Right lobe of liver (tissue), 6 donors: Measurements from ENCODE around the gene C6orf120. TPM values are rescaled to one million over a fixed set of nuclear protein-coding genes. Genes with fewer than 3 reads are reported as not detected.

Experiments
- ATAC-seq, 4 donors: fragments of 200-7000 bp; cut with Tn5 transposase; one replicate each; pipeline ENCODE4 v1.9.1; 2020; ENCODE audit warnings: mild to moderate bottlenecking in 4 of 4, moderate library complexity in 4 of 4
- DNase-seq, 3 donors: peaks; one replicate each; pipeline ENCODE4 v3.0.0-alpha.2; 2020
- H3K27ac ChIP-seq, 3 donors: fragments of 200-600 bp; one replicate each; pipeline ENCODE4 v1.8.0; 2022
- H3K27me3 ChIP-seq, 2 donors: fragments of 200-600 bp; one replicate each; pipeline ENCODE4 v1.8.0; 2022
- H3K36me3 ChIP-seq, 4 donors: fragments of 200-600 bp; sonication (generic) in 1 of 4; one replicate each; pipeline versions ENCODE4 v1.5.1 to v1.8.0; 2017 to 2022; ENCODE audit warnings: control low read depth in 1 of 4
- H3K4me1 ChIP-seq, 4 donors: fragments of 200-600 bp; sonication (generic) in 1 of 4; one replicate each; pipeline versions ENCODE4 v1.5.1 to v1.8.0; 2017 to 2022; ENCODE audit warnings: control low read depth in 1 of 4
- H3K4me3 ChIP-seq, 3 donors: fragments of 200-600 bp; one replicate each; pipeline ENCODE4 v1.8.0; 2022
- H3K9me3 ChIP-seq, 4 donors: fragments of 200-600 bp; sonication (generic) in 1 of 4; one replicate each; pipeline versions ENCODE4 v1.5.1 to v1.8.0; 2017 to 2022; ENCODE audit warnings: control low read depth in 1 of 4
- POLR2A ChIP-seq: fragments of 450-650 bp; IDR thresholded peaks from one replicate; pipeline ENCODE4 v1.6.1; 2017; ENCODE audit warnings: antibody characterized with exemption, mild to moderate bottlenecking
- WGBS: methylation state at CpG from one replicate; pipeline ENCODE4 v1.1.6; 2018; ENCODE audit warnings: low coverage, low lambda C conversion rate; ENCODE audit not compliant: insufficient coverage; ENCODE audit errors: missing lambda C conversion rate; 5-methylcytosine and 5-hydroxymethylcytosine counted together
- intact Hi-C, 2 donors: fragments of 100-400 bp; cut with DNase I; formaldehyde crosslinking; loops; one replicate each; pipeline versions ENCODE4 v1.11.2 to v1.14.1; 2022
- total RNA-seq, 6 experiments: library from RNA; depleted of rRNA in 2 of 6; stranded (reverse); fragments of >200 nt in 2 of 6; fragmentation: NEBNext Ultra II Directional in 3 of 6; extraction: Animal tissue kit (Norgen Biotek cat#: 25700) in 3 of 6; gene quantifications; one replicate each; pipeline versions ENCODE4 v1.1.0 to v1.2.4, GENCODE V29; 2016 to 2023
- TF ChIP-seq, protein P1 (sequence below), 4 donors: fragments of 200-600 bp in 3 of 4; fragments of 450-650 bp in 1 of 4; IDR thresholded peaks; one replicate each; pipeline versions ENCODE4 v1.5.1 to v1.8.0; 2016 to 2022; ENCODE audit warnings: antibody characterized with exemption in 4 of 4, mild to moderate bottlenecking in 2 of 4
- donor health status: DM: no; HTN: yes; CAD: no.
- donor health status: DM: no; HTN: no; CAD: no.
- donor health status: DM: no; HTN: no; CAD: no.
- donor health status: DM: no; HTN: yes; CAD: no.
- donor health status: DM: no; HTN: yes; CAD: no.

C6orf120 gene
- total RNA-seq, 6 experiments from 2014 or later, result 17.2 to 38.2 (median 22.6) TPM

DNA sequence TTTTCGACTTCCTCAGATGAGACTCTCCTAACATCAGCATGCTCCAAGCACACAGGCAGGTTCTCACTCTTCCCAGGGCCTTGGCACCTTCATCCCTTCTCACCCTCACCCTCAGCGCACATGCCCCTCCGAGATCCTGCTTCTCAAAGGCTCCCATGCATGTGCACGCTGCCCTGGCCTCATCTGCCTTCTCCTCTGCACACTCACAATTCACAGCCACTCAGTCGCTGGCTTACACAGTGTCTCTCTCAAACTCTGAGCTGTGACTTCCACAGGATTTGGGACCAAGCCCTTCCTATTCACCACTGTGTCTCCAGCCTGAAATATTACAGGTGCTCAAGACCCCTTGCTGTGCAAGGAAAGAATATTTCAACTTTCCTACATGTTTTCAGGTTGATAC lies 30.4 kb upstream of the C6orf120 start:
- H3K36me3 ChIP-seq, result peaks cover 0 to 8% (median 5%) of the 10 kb centered on the region in 4 donors
- no peak overlapping the region for H3K27ac ChIP-seq
- intact Hi-C loops, result no loop called here
- H3K9me3 ChIP-seq, result no peaks in the 10 kb centered on the region
- 93% methylated on average over 5 of the region's 5 CpGs for WGBS
- ATAC-seq (no peak), DNase-seq (no peak)
- no peak for TF ChIP-seq POLR2A
- TF ChIP-seq, protein P1, sequence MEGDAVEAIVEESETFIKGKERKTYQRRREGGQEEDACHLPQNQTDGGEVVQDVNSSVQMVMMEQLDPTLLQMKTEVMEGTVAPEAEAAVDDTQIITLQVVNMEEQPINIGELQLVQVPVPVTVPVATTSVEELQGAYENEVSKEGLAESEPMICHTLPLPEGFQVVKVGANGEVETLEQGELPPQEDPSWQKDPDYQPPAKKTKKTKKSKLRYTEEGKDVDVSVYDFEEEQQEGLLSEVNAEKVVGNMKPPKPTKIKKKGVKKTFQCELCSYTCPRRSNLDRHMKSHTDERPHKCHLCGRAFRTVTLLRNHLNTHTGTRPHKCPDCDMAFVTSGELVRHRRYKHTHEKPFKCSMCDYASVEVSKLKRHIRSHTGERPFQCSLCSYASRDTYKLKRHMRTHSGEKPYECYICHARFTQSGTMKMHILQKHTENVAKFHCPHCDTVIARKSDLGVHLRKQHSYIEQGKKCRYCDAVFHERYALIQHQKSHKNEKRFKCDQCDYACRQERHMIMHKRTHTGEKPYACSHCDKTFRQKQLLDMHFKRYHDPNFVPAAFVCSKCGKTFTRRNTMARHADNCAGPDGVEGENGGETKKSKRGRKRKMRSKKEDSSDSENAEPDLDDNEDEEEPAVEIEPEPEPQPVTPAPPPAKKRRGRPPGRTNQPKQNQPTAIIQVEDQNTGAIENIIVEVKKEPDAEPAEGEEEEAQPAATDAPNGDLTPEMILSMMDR (IDR thresholded peaks at IDR 0.05), result no peak
- no peaks in the 10 kb centered on the region for H3K27me3 ChIP-seq
- H3K4me1 ChIP-seq, result no peaks in the 10 kb centered on the region
- H3K4me3 ChIP-seq, result no peak overlapping the region

DNA sequence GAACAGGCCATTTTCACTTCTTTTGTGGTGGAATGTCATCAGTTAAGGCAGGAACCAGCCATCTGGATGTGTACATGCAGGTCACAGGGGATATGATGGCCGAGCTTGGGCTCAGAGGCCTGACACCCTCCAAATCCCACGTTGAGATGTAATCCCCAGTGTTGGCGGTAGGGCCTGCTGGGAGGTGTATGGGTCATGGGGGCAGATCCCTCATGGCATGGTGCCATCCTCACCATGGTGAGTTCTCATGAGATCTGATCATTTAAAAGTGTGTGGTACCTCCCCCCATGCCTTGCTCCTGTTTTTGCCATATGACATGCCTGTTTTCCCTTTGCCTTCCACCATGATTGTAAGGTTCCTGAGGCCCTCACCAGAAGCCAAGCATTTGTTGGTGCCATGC lies 26.9 kb upstream of the C6orf120 start:
- H3K4me1 ChIP-seq, result peaks cover 0 to 8% (median 0%) of the 10 kb centered on the region in 4 donors
- no peak overlapping the region for H3K27ac ChIP-seq
- no peak for TF ChIP-seq POLR2A
- TF ChIP-seq, protein P1 (IDR thresholded peaks at IDR 0.05), result no peak
- intact Hi-C loops, result no loop called here
- 100% methylated on average over 1 of the region's 3 CpGs for WGBS
- H3K27me3 ChIP-seq, result no peaks in the 10 kb centered on the region
- DNase-seq (no peak), ATAC-seq (no peak)
- no peak overlapping the region for H3K4me3 ChIP-seq
- no peaks in the 10 kb centered on the region for H3K9me3 ChIP-seq
- H3K36me3 ChIP-seq, result peaks cover 0 to 6% (median 2%) of the 10 kb centered on the region in 4 donors

DNA sequence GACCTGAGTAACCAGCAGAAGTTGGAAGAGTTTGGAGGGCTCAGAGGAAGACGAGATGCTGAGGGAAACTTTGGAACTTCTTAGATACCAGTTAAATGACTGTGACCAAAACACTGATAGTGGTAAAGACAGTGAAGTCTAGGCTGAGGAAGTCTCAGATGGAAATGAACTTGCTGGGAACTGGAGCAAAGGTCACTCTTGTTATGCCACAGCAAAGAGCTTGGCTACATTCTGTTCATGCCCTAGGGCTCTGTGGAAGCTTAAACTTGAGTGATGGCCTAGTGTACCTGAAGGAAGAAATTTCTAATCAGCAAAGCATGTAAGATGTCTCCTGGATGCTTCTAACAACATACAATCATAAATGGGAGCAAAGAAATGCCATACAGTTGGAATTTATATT lies 24.8 kb upstream of the C6orf120 start:
- 83% methylated on average over 1 of the region's 1 CpG for WGBS
- ATAC-seq, result peak; percentile 43 to 59 (median 48)
- H3K36me3 ChIP-seq, result no peaks in the 10 kb centered on the region
- H3K4me3 ChIP-seq, result no peak overlapping the region
- peaks cover 0 to 8% (median 0%) of the 10 kb centered on the region in 4 donors for H3K4me1 ChIP-seq
- DNase-seq, result no peak
- no peaks in the 10 kb centered on the region for H3K27me3 ChIP-seq
- H3K9me3 ChIP-seq, result no peaks in the 10 kb centered on the region
- TF ChIP-seq, protein P1 (IDR thresholded peaks at IDR 0.05), result no peak
- no peak for TF ChIP-seq POLR2A
- H3K27ac ChIP-seq, result no peak overlapping the region
- intact Hi-C loops, result no loop called here

DNA sequence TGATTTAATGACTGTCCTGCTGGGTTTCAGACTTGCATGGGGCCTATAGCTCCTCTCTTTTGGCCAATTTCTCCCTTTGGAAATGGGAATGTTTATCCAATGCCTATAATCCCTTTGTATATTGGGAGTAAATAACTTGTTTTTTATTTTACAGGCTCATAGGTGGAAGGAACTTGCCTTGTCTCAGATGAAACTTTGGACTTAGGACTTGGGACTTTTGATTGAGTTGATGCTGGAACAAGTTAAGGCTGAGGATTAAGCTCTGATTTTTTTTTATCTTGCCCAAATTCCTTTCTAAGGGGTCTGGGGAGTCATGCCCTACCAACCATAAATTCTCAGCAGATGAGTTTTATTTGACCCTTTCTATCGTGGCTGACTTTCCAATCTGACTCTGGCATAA lies 23.6 kb upstream of the C6orf120 start:
- no peak overlapping the region for H3K4me3 ChIP-seq
- DNase-seq (no peak), ATAC-seq (peak in 1 of 4 donors; percentile 47)
- H3K36me3 ChIP-seq, result no peaks in the 10 kb centered on the region
- TF ChIP-seq POLR2A, result no peak
- TF ChIP-seq, protein P1 (IDR thresholded peaks at IDR 0.05), result no peak
- H3K27me3 ChIP-seq, result no peaks in the 10 kb centered on the region
- no peaks in the 10 kb centered on the region for H3K9me3 ChIP-seq
- H3K4me1 ChIP-seq, result peaks cover 0 to 8% (median 0%) of the 10 kb centered on the region in 4 donors
- intact Hi-C loops, result no loop called here
- peak overlapping the region in 1 of 3 donors; percentile 13 for H3K27ac ChIP-seq
- WGBS, result 67% methylated on average over 1 of the region's 1 CpG

DNA sequence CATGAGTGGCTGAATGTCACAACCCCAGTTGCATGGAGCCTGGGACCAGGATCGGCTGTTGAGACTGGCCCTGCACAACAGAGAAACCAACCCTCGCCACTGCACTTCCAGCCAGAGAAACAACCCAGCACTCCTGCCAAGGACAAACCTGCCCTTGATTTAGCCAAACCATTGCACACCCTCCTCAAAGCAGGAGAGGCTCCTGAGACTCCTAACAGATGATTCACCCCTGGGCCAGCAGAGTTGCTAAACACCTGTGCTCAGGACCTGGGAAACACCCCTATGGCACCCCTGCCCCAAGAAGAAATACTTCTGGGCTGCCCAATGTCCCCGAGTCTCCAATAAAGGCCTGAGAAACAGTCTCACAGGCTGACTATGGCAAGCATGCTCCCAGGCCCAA lies 17.9 kb upstream of the C6orf120 start:
- intact Hi-C loops, result no loop called here
- no peak for ATAC-seq
- Histone ChIP-seq H3K4me1 (no peaks in the 10 kb centered on the region), H3K9me3 (peaks cover 0 to 6% (median 1%) of the 10 kb centered on the region in 4 donors), H3K27ac (no peak overlapping the region), H3K4me3 (no peak overlapping the region), H3K27me3 (no peaks in the 10 kb centered on the region), H3K36me3 (peaks cover 0 to 5% (median 0%) of the 10 kb centered on the region in 4 donors)
- no peak for TF ChIP-seq POLR2A
- TF ChIP-seq, protein P1 (IDR thresholded peaks at IDR 0.05), result no peak
- 83% methylated on average over 1 of the region's 3 CpGs for WGBS
- no peak for DNase-seq
